WERI-Rb-1 (cell line): ENCODE data around the gene DEFB110.

Experiments
- DNase-seq: peaks from one replicate; pipeline ENCODE4 v3.0.0-alpha.2; 2020
- H3K27ac ChIP-seq: fragments of 250-450 bp; sonication (Bioruptor Pico); 2 replicates; pipeline ENCODE4 v1.5.1; 2020; ENCODE audit warnings: mild to moderate bottlenecking, moderate library complexity
- H3K27me3 ChIP-seq: fragments of 250-450 bp; sonication (Bioruptor Pico); 2 replicates; pipeline ENCODE4 v1.5.1; 2021; ENCODE audit warnings: mild to moderate bottlenecking, low read depth, moderate library complexity; ENCODE audit not compliant: insufficient read depth, severe bottlenecking
- H3K36me3 ChIP-seq: fragments of 250-450 bp; sonication (Bioruptor Pico); 2 replicates; pipeline ENCODE4 v1.5.1; 2020; ENCODE audit warnings: mild to moderate bottlenecking, moderate library complexity
- H3K4me3 ChIP-seq: 2 replicates; pipeline ENCODE4 v1.5.1; 2011; ENCODE audit warnings: low read depth, mild to moderate bottlenecking, control low read depth, low read length
- H3K9me3 ChIP-seq: fragments of 250-450 bp; sonication (Bioruptor Pico); 2 replicates; pipeline ENCODE4 v1.5.1; 2021; ENCODE audit warnings: mild to moderate bottlenecking, moderate library complexity; ENCODE audit not compliant: severe bottlenecking
- CTCF ChIP-seq: IDR thresholded peaks from 2 replicates; pipeline ENCODE4 v1.5.1; 2011; ENCODE audit warnings: low read depth, mild to moderate bottlenecking, control low read depth, inconsistent platforms, low read length

The DEFB110 gene

GRCh38 chr6:50021894-50022293 lies at the start of gene DEFB110:
TSS of gene DEFB110 (minus strand) at chr6:50021994. CDS start at chr6:50021935, 59 bp downstream.
- Histone ChIP-seq H3K9me3 (no peaks in the 10 kb centered on the region), H3K27me3 (no peaks in the 10 kb centered on the region), H3K4me3 (no peak within 1 kb of the TSS), H3K36me3 (no peaks in the 10 kb centered on the region), H3K27ac (no peak within 1 kb of the TSS)
- no peak for DNase-seq
- no peak for TF ChIP-seq CTCF

- TF ChIP-seq CTCF = no peak
- Histone ChIP-seq H3K27ac (no peak overlapping the region), H3K4me3 (no peak overlapping the region), H3K27me3 (no peaks in the 10 kb centered on the region), H3K36me3 (no peaks in the 10 kb centered on the region), H3K9me3 (no peaks in the 10 kb centered on the region)
- no peak for DNase-seq
Measured at GRCh38 chr6:50070101-50070500, 48.3 kb upstream of the DEFB110 start.

- DNase-seq = peak; percentile 31
- Histone ChIP-seq H3K4me3 (no peak overlapping the region), H3K9me3 (no peaks in the 10 kb centered on the region), H3K27ac (no peak overlapping the region), H3K27me3 (no peaks in the 10 kb centered on the region), H3K36me3 (no peaks in the 10 kb centered on the region)
- TF ChIP-seq CTCF = peak; percentile 54
Measured at GRCh38 chr6:50062051-50062450, 40.3 kb upstream of the DEFB110 start.

GRCh38 chr6:50056242-50056641 lies 34.4 kb upstream of the DEFB110 start:
- Histone ChIP-seq H3K4me3 (no peak overlapping the region), H3K27me3 (no peaks in the 10 kb centered on the region), H3K27ac (no peak overlapping the region), H3K36me3 (no peaks in the 10 kb centered on the region), H3K9me3 (no peaks in the 10 kb centered on the region)
- DNase-seq = no peak
- no peak for TF ChIP-seq CTCF

GRCh38 chr6:50049829-50050228 lies 28.0 kb upstream of the DEFB110 start, which contains the start of gene DEFB112:
TSS of gene DEFB112 (minus strand) at chr6:50049929. CDS start at chr6:50049869, 60 bp downstream.
- Histone ChIP-seq H3K27me3 (no peaks in the 10 kb centered on the region), H3K4me3 (no peak within 1 kb of the TSS), H3K36me3 (no peaks in the 10 kb centered on the region), H3K27ac (no peak within 1 kb of the TSS), H3K9me3 (no peaks in the 10 kb centered on the region)
- no peak for TF ChIP-seq CTCF
- DNase-seq = no peak

- Histone ChIP-seq H3K9me3 (no peaks in the 10 kb centered on the region), H3K27me3 (no peaks in the 10 kb centered on the region), H3K27ac (no peak overlapping the region), H3K4me3 (no peak overlapping the region), H3K36me3 (no peaks in the 10 kb centered on the region)
- DNase-seq = no peak
- no peak for TF ChIP-seq CTCF
Measured at GRCh38 chr6:50047026-50047425, 25.2 kb upstream of the DEFB110 start.
